Measurements from ENCODE around the gene SARS1.

Gene SARS1

GRCh38 chr1:109263597-109264378 is 50.1 kb downstream of the SARS1 start:
- DNase-seq: no peak

GRCh38 chr1:109264379-109264755 is 50.6 kb downstream of the SARS1 start:
- no peak for DNase-seq

- no peak for DNase-seq
Measured at GRCh38 chr1:109265016-109265415, 51.3 kb downstream of the SARS1 start.

GRCh38 chr1:109265741-109266330 is 52.1 kb downstream of the SARS1 start:
- no peak for DNase-seq

GRCh38 chr1:109266965-109267364 is 53.2 kb downstream of the SARS1 start:
- no peak for DNase-seq

GRCh38 chr1:109267743-109268300 is 54.1 kb downstream of the SARS1 start:
- no peak for DNase-seq

- no peak for DNase-seq
Measured at GRCh38 chr1:109268431-109269211, 54.9 kb downstream of the SARS1 start.

- DNase-seq: no peak
Measured at GRCh38 chr1:109269212-109269980, 55.7 kb downstream of the SARS1 start.

GRCh38 chr1:109269981-109270622 is 56.4 kb downstream of the SARS1 start:
- no peak for DNase-seq

- no peak for DNase-seq
Measured at GRCh38 chr1:109270623-109271317, 57.1 kb downstream of the SARS1 start.

GRCh38 chr1:109271458-109271857 is 57.7 kb downstream of the SARS1 start:
- DNase-seq: no peak

- DNase-seq: no peak
Measured at GRCh38 chr1:109272021-109272799, 58.5 kb downstream of the SARS1 start.

- no peak for DNase-seq
Measured at GRCh38 chr1:109272831-109273547, 59.3 kb downstream of the SARS1 start.

- DNase-seq: no peak
Measured at GRCh38 chr1:109273570-109274288, 60.0 kb downstream of the SARS1 start.

- DNase-seq: peak; percentile 38
Measured at GRCh38 chr1:109274533-109275476, 61.1 kb downstream of the SARS1 start.

- DNase-seq: no peak
Measured at GRCh38 chr1:109275706-109276345, 62.1 kb downstream of the SARS1 start.

- no peak for DNase-seq
Measured at GRCh38 chr1:109277434-109278204, 63.9 kb downstream of the SARS1 start.

All from DMS79 (cell line).